WTC11 (cell line): Measurements from ENCODE around the gene SLC30A3. TPM values are rescaled to one million over a fixed set of nuclear protein-coding genes. Genes with fewer than 3 reads are reported as not detected.

ENCODE experiments used
- ATAC-seq: fragments of 200-7000 bp; cut with Tn5 transposase; 2 replicates; pipeline ENCODE4 v1.10.0; 2021; ENCODE audit warnings: mild to moderate bottlenecking, moderate library complexity
- CTCF ChIA-PET: fragments of 300-600 bp; sonication (Branson Sonifier 250); formaldehyde crosslinking; loops from one replicate; lab custom pipeline; 2021; ENCODE audit warnings: antibody characterized with exemption; lab: Charles Lee
- POLR2A ChIA-PET: fragments of 350-600 bp; sonication (Branson Sonifier 250); formaldehyde crosslinking; loops from one replicate; lab custom pipeline; 2021; ENCODE audit warnings: antibody characterized with exemption; lab: Charles Lee
- DNase-seq: peaks from one replicate; pipeline ENCODE4 v3.0.0; 2021; ENCODE audit warnings: low spot score
- H3K27ac Mint-ChIP-seq: 2 replicates; pipeline ENCODE4 v1.8.0; 2021; ENCODE audit warnings: mixed read lengths
- H3K27me3 Mint-ChIP-seq: 2 replicates; pipeline ENCODE4 v1.8.0; 2021; ENCODE audit warnings: low read depth, mild to moderate bottlenecking, moderate library complexity, mixed read lengths
- H3K36me3 Mint-ChIP-seq: 2 replicates; pipeline ENCODE4 v1.8.0; 2021; ENCODE audit warnings: mixed read lengths
- H3K4me1 Mint-ChIP-seq: 2 replicates; pipeline ENCODE4 v1.8.0; 2022; ENCODE audit warnings: mixed read lengths
- H3K4me3 Mint-ChIP-seq: 2 replicates; pipeline ENCODE4 v1.8.0; 2021; ENCODE audit warnings: mild to moderate bottlenecking, moderate library complexity, mixed read lengths
- H3K9me3 Mint-ChIP-seq: 2 replicates; pipeline ENCODE4 v1.8.0; 2021; ENCODE audit warnings: mixed read lengths
- ELF4 ChIP-seq: sonication (generic); formaldehyde crosslinking; IDR thresholded peaks from 2 replicates; pipeline ENCODE4 v1.8.1; 2022; ENCODE audit warnings: low read depth, mild to moderate bottlenecking, moderate library complexity, missing genetic modification reagents
- GRHL2 ChIP-seq: fragments of 250-450 bp; sonication (Bioruptor Pico); IDR thresholded peaks from 2 replicates; pipeline ENCODE4 v1.8.0; 2022; ENCODE audit warnings: mild to moderate bottlenecking, moderate library complexity; ENCODE audit not compliant: insufficient replicate concordance, severe bottlenecking
- HMGA2 ChIP-seq: fragments of 250-450 bp; sonication (Bioruptor Pico); IDR thresholded peaks from 2 replicates; pipeline ENCODE4 v1.4.0; 2021; ENCODE audit warnings: mild to moderate bottlenecking, moderate library complexity
- JAZF1 ChIP-seq: fragments of 250-450 bp; sonication (Bioruptor Pico); IDR thresholded peaks from 2 replicates; pipeline ENCODE4 v1.9.0; 2021; ENCODE audit warnings: moderate library complexity, mild to moderate bottlenecking, inconsistent platforms
- NR3C1 ChIP-seq: sonication (generic); formaldehyde crosslinking; conservative IDR thresholded peaks from 2 replicates; pipeline ENCODE4 v1.8.1; 2023; ENCODE audit warnings: low read depth, mild to moderate bottlenecking, missing genetic modification reagents
- RORB ChIP-seq: fragments of 250-450 bp; sonication (Bioruptor Pico); IDR thresholded peaks from 2 replicates; pipeline ENCODE4 v1.9.0; 2021; ENCODE audit warnings: mild to moderate bottlenecking
- ZBTB21 ChIP-seq: sonication (generic); formaldehyde crosslinking; IDR thresholded peaks from 2 replicates; pipeline ENCODE4 v1.8.1; 2023; ENCODE audit warnings: mild to moderate bottlenecking, missing genetic modification reagents, borderline replicate concordance
- ZNF121 ChIP-seq: sonication (generic); formaldehyde crosslinking; IDR thresholded peaks from 2 replicates; pipeline ENCODE4 v1.8.0; 2023; ENCODE audit warnings: missing genetic modification reagents
- ZNF219 ChIP-seq: sonication (generic); formaldehyde crosslinking; IDR thresholded peaks from 2 replicates; pipeline ENCODE4 v1.8.0; 2023; ENCODE audit warnings: missing genetic modification reagents, mild to moderate bottlenecking, borderline replicate concordance
- ZNF263 ChIP-seq: sonication (generic); formaldehyde crosslinking; IDR thresholded peaks from 2 replicates; pipeline ENCODE4 v1.8.1; 2022; ENCODE audit warnings: low read depth, mild to moderate bottlenecking, moderate library complexity, missing genetic modification reagents
- ZNF317 ChIP-seq: sonication (generic); formaldehyde crosslinking; IDR thresholded peaks from 2 replicates; pipeline ENCODE4 v1.8.1; 2023; ENCODE audit warnings: low read depth, mild to moderate bottlenecking, moderate library complexity, missing genetic modification reagents, borderline replicate concordance
- ZNF396 ChIP-seq: fragments of 250-450 bp; sonication (Bioruptor Pico); IDR thresholded peaks from 2 replicates; pipeline ENCODE4 v1.8.0; 2021; ENCODE audit warnings: mild to moderate bottlenecking, moderate library complexity, borderline replicate concordance
- ZNF423 ChIP-seq: fragments of 250-450 bp; sonication (Bioruptor Pico); IDR thresholded peaks from 2 replicates; pipeline ENCODE4 v2.1.2; 2022; ENCODE audit warnings: mild to moderate bottlenecking, moderate library complexity
- total RNA-seq: library from RNA; stranded (reverse); gene quantifications from 3 replicates; pipeline ENCODE4 v1.2.3, GENCODE V29; 2021
- TF ChIP-seq, protein P1 (sequence below): fragments of 250-450 bp; sonication (Bioruptor Pico); IDR thresholded peaks from 2 replicates; pipeline ENCODE4 v1.9.0; 2021; ENCODE audit warnings: moderate library complexity, mild to moderate bottlenecking, inconsistent platforms, borderline replicate concordance
- TF ChIP-seq, protein P2 (sequence below): sonication (generic); formaldehyde crosslinking; IDR thresholded peaks from 2 replicates; pipeline ENCODE4 v1.8.0; 2023; ENCODE audit warnings: missing genetic modification reagents
- TF ChIP-seq, protein P3 (sequence below): sonication (generic); formaldehyde crosslinking; IDR thresholded peaks from 2 replicates; pipeline ENCODE4 v1.8.0; 2022; ENCODE audit warnings: mild to moderate bottlenecking, missing genetic modification reagents
- TF ChIP-seq, protein P4 (sequence below): sonication (generic); formaldehyde crosslinking; IDR thresholded peaks from 2 replicates; pipeline ENCODE4 v1.8.1; 2022; ENCODE audit warnings: missing genetic modification reagents, borderline replicate concordance
- TF ChIP-seq, protein P5 (sequence below): sonication (generic); formaldehyde crosslinking; IDR thresholded peaks from 2 replicates; pipeline ENCODE4 v1.8.1; 2022; ENCODE audit warnings: mild to moderate bottlenecking, missing genetic modification reagents, moderate library complexity, borderline replicate concordance
- TF ChIP-seq, protein P6 (sequence below): fragments of 250-450 bp; sonication (Bioruptor Pico); IDR thresholded peaks from 2 replicates; pipeline ENCODE4 v1.9.0; 2021; ENCODE audit warnings: mild to moderate bottlenecking
- TF ChIP-seq, protein P7 (sequence below): sonication (generic); formaldehyde crosslinking; IDR thresholded peaks from 2 replicates; pipeline ENCODE4 v1.8.1; 2023; ENCODE audit warnings: mild to moderate bottlenecking, missing genetic modification reagents, moderate library complexity

The SLC30A3 gene
- total RNA-seq, 1 experiment from 2014 or later = 8.9 TPM

DNA sequence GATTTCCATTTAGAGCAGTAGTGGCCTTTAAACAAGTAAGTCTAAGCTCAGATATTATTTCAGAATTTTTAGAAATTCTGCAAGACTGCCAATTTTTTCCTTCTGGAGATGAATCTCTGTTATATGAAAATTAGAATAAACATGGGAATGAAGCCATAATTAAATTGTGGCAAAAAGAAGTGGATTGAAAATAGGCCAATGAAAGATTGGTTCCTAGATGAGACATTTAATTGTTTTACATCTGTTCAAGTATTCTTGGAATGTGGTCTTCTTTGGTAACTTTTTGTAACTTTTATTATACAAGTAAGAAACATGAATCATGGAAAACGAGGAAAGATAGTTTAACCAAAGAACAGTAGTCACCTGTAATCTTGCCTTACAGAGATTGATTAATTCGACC, 35.3 kb downstream of the SLC30A3 start (continued):
- TF ChIP-seq, protein P1, sequence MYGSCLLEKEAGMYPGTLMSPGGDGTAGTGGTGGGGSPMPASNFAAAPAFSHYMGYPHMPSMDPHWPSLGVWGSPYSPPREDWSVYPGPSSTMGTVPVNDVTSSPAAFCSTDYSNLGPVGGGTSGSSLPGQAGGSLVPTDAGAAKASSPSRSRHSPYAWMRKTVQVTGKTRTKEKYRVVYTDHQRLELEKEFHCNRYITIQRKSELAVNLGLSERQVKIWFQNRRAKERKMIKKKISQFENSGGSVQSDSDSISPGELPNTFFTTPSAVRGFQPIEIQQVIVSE (CRISPR knock-in tag) = no peak
- TF ChIP-seq ZBTB21 (CRISPR knock-in tag) = no peak
- no peak for TF ChIP-seq HMGA2
- TF ChIP-seq ZNF423 = no peak
- TF ChIP-seq ELF4 (CRISPR knock-in tag) = no peak
- TF ChIP-seq, protein P2, sequence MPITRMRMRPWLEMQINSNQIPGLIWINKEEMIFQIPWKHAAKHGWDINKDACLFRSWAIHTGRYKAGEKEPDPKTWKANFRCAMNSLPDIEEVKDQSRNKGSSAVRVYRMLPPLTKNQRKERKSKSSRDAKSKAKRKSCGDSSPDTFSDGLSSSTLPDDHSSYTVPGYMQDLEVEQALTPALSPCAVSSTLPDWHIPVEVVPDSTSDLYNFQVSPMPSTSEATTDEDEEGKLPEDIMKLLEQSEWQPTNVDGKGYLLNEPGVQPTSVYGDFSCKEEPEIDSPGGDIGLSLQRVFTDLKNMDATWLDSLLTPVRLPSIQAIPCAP (CRISPR knock-in tag) = no peak
- TF ChIP-seq, protein P3, sequence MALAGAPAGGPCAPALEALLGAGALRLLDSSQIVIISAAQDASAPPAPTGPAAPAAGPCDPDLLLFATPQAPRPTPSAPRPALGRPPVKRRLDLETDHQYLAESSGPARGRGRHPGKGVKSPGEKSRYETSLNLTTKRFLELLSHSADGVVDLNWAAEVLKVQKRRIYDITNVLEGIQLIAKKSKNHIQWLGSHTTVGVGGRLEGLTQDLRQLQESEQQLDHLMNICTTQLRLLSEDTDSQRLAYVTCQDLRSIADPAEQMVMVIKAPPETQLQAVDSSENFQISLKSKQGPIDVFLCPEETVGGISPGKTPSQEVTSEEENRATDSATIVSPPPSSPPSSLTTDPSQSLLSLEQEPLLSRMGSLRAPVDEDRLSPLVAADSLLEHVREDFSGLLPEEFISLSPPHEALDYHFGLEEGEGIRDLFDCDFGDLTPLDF (CRISPR knock-in tag) = no peak
- no peak for TF ChIP-seq RORB (CRISPR knock-in tag)
- no peak for TF ChIP-seq JAZF1 (CRISPR knock-in tag)
- no peak for TF ChIP-seq ZNF263 (CRISPR knock-in tag)
- TF ChIP-seq, protein P4, sequence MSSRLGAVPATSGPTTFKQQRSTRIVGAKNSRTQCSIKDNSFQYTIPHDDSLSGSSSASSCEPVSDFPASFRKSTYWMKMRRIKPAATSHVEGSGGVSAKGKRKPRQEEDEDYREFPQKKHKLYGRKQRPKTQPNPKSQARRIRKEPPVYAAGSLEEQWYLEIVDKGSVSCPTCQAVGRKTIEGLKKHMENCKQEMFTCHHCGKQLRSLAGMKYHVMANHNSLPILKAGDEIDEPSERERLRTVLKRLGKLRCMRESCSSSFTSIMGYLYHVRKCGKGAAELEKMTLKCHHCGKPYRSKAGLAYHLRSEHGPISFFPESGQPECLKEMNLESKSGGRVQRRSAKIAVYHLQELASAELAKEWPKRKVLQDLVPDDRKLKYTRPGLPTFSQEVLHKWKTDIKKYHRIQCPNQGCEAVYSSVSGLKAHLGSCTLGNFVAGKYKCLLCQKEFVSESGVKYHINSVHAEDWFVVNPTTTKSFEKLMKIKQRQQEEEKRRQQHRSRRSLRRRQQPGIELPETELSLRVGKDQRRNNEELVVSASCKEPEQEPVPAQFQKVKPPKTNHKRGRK = no peak

DNA sequence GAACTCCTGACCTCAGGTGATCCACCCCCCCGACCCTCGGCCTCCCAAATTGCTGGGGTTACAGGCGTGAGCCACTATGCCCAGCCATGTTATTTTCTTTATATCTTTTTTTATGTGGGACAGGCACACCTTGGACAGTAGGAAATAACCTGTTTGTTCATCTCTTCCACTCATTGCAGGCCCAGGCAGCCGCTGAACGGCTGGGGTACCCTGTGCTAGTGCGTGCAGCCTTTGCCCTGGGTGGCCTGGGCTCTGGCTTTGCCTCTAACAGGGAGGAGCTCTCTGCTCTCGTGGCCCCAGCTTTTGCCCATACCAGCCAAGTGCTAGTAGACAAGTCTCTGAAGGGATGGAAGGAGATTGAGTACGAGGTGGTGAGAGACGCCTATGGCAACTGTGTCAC, 37.3 kb downstream of the SLC30A3 start:
- DNase-seq (no peak), ATAC-seq (no peak)
- no peaks in the 10 kb centered on the region for H3K27me3 Mint-ChIP-seq
- ChIA-PET POLR2A (interaction anchor here (1.2 kb wide), 1 partner anchor 25 kb away, joined by 3 read pairs; no protein-coding TSS in a partner anchor), CTCF (interaction anchor here (1.1 to 1.7 kb wide), 2 partner anchors 78 to 92 kb away, joined by 3 read pairs; no protein-coding TSS in a partner anchor)
- H3K27ac Mint-ChIP-seq = no peak overlapping the region
- no peak for TF ChIP-seq ZNF317 (CRISPR knock-in tag)
- TF ChIP-seq, protein P5, sequence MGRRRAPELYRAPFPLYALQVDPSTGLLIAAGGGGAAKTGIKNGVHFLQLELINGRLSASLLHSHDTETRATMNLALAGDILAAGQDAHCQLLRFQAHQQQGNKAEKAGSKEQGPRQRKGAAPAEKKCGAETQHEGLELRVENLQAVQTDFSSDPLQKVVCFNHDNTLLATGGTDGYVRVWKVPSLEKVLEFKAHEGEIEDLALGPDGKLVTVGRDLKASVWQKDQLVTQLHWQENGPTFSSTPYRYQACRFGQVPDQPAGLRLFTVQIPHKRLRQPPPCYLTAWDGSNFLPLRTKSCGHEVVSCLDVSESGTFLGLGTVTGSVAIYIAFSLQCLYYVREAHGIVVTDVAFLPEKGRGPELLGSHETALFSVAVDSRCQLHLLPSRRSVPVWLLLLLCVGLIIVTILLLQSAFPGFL (CRISPR knock-in tag) = no peak
- TF ChIP-seq, protein P6, sequence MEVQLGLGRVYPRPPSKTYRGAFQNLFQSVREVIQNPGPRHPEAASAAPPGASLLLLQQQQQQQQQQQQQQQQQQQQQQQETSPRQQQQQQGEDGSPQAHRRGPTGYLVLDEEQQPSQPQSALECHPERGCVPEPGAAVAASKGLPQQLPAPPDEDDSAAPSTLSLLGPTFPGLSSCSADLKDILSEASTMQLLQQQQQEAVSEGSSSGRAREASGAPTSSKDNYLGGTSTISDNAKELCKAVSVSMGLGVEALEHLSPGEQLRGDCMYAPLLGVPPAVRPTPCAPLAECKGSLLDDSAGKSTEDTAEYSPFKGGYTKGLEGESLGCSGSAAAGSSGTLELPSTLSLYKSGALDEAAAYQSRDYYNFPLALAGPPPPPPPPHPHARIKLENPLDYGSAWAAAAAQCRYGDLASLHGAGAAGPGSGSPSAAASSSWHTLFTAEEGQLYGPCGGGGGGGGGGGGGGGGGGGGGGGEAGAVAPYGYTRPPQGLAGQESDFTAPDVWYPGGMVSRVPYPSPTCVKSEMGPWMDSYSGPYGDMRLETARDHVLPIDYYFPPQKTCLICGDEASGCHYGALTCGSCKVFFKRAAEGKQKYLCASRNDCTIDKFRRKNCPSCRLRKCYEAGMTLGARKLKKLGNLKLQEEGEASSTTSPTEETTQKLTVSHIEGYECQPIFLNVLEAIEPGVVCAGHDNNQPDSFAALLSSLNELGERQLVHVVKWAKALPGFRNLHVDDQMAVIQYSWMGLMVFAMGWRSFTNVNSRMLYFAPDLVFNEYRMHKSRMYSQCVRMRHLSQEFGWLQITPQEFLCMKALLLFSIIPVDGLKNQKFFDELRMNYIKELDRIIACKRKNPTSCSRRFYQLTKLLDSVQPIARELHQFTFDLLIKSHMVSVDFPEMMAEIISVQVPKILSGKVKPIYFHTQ (CRISPR knock-in tag) = no peak
- TF ChIP-seq, protein P3 (CRISPR knock-in tag) = no peak
- no peak for TF ChIP-seq ELF4 (CRISPR knock-in tag)
- TF ChIP-seq ZNF219 = no peak
- no peak for TF ChIP-seq NR3C1 (CRISPR knock-in tag)
- TF ChIP-seq JAZF1 (CRISPR knock-in tag) = no peak
- TF ChIP-seq, protein P7, sequence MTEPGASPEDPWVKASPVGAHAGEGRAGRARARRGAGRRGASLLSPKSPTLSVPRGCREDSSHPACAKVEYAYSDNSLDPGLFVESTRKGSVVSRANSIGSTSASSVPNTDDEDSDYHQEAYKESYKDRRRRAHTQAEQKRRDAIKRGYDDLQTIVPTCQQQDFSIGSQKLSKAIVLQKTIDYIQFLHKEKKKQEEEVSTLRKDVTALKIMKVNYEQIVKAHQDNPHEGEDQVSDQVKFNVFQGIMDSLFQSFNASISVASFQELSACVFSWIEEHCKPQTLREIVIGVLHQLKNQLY (CRISPR knock-in tag) = no peak
- no peak for TF ChIP-seq ZNF121 (CRISPR knock-in tag)
- no peak for TF ChIP-seq ZNF396 (CRISPR knock-in tag)
- TF ChIP-seq GRHL2 (CRISPR knock-in tag) = no peak
- H3K4me1 Mint-ChIP-seq = no peaks in the 10 kb centered on the region
- no peaks in the 10 kb centered on the region for H3K9me3 Mint-ChIP-seq
- H3K36me3 Mint-ChIP-seq = peaks cover 82% of the 10 kb centered on the region
- no peak overlapping the region for H3K4me3 Mint-ChIP-seq
